DND-41 (cell line): ENCODE data around the gene PLA2G4E.

Experiments used
- ATAC-seq: fragments of 200-7000 bp; cut with Tn5 transposase; 3 replicates; pipeline ENCODE4 v1.9.1; 2021; ENCODE audit warnings: low read depth; ENCODE audit not compliant: insufficient read depth
- DNase-seq: peaks from one replicate; pipeline ENCODE4 v3.0.0-alpha.2; 2020
- H2AFZ ChIP-seq: 2 replicates; pipeline ENCODE4 v1.6.0; 2012; ENCODE audit warnings: low read depth, low read length
- H3K27ac ChIP-seq: 2 replicates; pipeline ENCODE4 v1.5.1; 2012; ENCODE audit warnings: low read length, inconsistent platforms
- H3K27me3 ChIP-seq: fragments of 200-600 bp; sonication (generic); 2 replicates; pipeline ENCODE4 v1.6.0; 2012; ENCODE audit warnings: low read length, mild to moderate bottlenecking, inconsistent platforms; ENCODE audit not compliant: insufficient read depth, poor library complexity
- H3K36me3 ChIP-seq: 2 replicates; pipeline ENCODE4 v1.5.1; 2012; ENCODE audit warnings: low read length, inconsistent platforms; ENCODE audit not compliant: insufficient read depth
- H3K4me1 ChIP-seq: 2 replicates; pipeline ENCODE4 v1.5.1; 2012; ENCODE audit warnings: mild to moderate bottlenecking, low read length; ENCODE audit not compliant: insufficient read depth
- H3K4me2 ChIP-seq: 2 replicates; pipeline ENCODE4 v1.6.0; 2012; ENCODE audit warnings: mild to moderate bottlenecking, moderate library complexity, low read length, inconsistent platforms; ENCODE audit not compliant: insufficient read depth
- H3K4me3 ChIP-seq, 2 experiments: fragments of 200-600 bp in 1 of 2; shearing (Covaris generic) in 1 of 2; 2 replicates each; pipeline ENCODE4 v1.5.1; 2012 to 2016; ENCODE audit warnings: inconsistent platforms in 2 of 2, low read length in 2 of 2, mild to moderate bottlenecking in 2 of 2, low read depth in 1 of 2, moderate library complexity in 1 of 2
- H3K79me2 ChIP-seq: 2 replicates; pipeline ENCODE4 v1.6.0; 2012; ENCODE audit warnings: low read length, inconsistent platforms; ENCODE audit not compliant: insufficient read depth
- H3K9ac ChIP-seq: 2 replicates; pipeline ENCODE4 v1.6.0; 2012; ENCODE audit warnings: low read depth, mild to moderate bottlenecking, inconsistent platforms, low read length, moderate library complexity
- H3K9me3 ChIP-seq: 2 replicates; pipeline ENCODE4 v1.5.1; 2012; ENCODE audit warnings: low read length, moderate library complexity, mild to moderate bottlenecking, inconsistent platforms; ENCODE audit not compliant: insufficient read depth, severe bottlenecking
- H4K20me1 ChIP-seq: 2 replicates; pipeline ENCODE4 v1.6.0; 2012; ENCODE audit warnings: low read length; ENCODE audit not compliant: insufficient read depth
- EZH2 ChIP-seq: IDR thresholded peaks from 3 replicates; pipeline ENCODE4 v1.6.1; 2012; ENCODE audit warnings: borderline replicate concordance, low read depth, mild to moderate bottlenecking, moderate library complexity, low read length, inconsistent platforms; ENCODE audit not compliant: severe bottlenecking
- TF ChIP-seq, protein P1 (sequence below): IDR thresholded peaks from 2 replicates; pipeline ENCODE4 v1.5.1; 2012; ENCODE audit warnings: borderline replicate concordance, low read length, moderate library complexity, mild to moderate bottlenecking; ENCODE audit not compliant: poor library complexity, severe bottlenecking; ENCODE audit errors: extremely low read depth

PLA2G4E gene

DNA sequence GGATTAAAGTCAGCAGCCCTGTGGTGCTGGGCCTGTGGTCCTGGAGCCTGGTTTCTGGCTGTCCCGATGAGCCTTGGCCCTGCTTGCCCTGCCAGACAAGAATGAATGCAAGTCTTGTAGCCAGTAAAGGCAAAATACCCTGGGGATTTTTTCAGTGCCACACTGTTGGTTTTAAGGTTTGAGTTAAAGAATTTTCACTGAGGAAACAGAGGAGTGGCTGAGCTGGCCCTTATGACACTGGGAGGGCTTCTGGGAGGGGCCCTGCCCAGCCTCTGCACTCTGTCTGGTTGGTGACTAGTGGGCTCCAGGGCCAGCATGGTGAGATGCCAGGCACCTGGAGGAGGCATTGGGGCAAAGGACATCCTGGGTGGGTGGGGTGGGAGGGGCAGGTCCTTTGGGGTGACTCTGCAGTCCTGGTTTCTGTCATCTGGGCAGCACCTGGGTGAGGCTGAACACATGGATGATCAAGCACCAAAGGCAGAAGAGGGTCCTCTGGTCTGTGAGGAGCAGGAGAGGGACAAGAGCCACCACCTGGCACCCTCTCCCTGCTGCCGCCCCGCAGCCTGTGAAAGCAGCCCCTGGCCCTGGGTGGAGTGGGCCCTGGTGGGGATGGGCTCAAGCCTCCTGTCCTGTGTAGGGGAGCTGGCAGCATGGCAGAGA, 12.5 kb upstream of the PLA2G4E start:
- H3K36me3 ChIP-seq: no peaks in the 10 kb centered on the region
- ATAC-seq: no peak
- H3K4me3 ChIP-seq: no peak overlapping the region
- no peak overlapping the region for H3K27ac ChIP-seq
- no peak overlapping the region for H3K9ac ChIP-seq
- H3K9me3 ChIP-seq: no peaks in the 10 kb centered on the region
- no peak for TF ChIP-seq EZH2
- TF ChIP-seq, protein P1, sequence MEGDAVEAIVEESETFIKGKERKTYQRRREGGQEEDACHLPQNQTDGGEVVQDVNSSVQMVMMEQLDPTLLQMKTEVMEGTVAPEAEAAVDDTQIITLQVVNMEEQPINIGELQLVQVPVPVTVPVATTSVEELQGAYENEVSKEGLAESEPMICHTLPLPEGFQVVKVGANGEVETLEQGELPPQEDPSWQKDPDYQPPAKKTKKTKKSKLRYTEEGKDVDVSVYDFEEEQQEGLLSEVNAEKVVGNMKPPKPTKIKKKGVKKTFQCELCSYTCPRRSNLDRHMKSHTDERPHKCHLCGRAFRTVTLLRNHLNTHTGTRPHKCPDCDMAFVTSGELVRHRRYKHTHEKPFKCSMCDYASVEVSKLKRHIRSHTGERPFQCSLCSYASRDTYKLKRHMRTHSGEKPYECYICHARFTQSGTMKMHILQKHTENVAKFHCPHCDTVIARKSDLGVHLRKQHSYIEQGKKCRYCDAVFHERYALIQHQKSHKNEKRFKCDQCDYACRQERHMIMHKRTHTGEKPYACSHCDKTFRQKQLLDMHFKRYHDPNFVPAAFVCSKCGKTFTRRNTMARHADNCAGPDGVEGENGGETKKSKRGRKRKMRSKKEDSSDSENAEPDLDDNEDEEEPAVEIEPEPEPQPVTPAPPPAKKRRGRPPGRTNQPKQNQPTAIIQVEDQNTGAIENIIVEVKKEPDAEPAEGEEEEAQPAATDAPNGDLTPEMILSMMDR: no peak
- no peak overlapping the region for H3K4me2 ChIP-seq
- H4K20me1 ChIP-seq: no peaks in the 10 kb centered on the region
- H3K4me1 ChIP-seq: peaks cover 5% of the 10 kb centered on the region; the same call in 1 of the 2 replicates
- peaks cover 5% of the 10 kb centered on the region for H3K27me3 ChIP-seq
- no peaks in the 10 kb centered on the region for H3K79me2 ChIP-seq
- no peak for DNase-seq
- no peak overlapping the region for H2AFZ ChIP-seq

DNA sequence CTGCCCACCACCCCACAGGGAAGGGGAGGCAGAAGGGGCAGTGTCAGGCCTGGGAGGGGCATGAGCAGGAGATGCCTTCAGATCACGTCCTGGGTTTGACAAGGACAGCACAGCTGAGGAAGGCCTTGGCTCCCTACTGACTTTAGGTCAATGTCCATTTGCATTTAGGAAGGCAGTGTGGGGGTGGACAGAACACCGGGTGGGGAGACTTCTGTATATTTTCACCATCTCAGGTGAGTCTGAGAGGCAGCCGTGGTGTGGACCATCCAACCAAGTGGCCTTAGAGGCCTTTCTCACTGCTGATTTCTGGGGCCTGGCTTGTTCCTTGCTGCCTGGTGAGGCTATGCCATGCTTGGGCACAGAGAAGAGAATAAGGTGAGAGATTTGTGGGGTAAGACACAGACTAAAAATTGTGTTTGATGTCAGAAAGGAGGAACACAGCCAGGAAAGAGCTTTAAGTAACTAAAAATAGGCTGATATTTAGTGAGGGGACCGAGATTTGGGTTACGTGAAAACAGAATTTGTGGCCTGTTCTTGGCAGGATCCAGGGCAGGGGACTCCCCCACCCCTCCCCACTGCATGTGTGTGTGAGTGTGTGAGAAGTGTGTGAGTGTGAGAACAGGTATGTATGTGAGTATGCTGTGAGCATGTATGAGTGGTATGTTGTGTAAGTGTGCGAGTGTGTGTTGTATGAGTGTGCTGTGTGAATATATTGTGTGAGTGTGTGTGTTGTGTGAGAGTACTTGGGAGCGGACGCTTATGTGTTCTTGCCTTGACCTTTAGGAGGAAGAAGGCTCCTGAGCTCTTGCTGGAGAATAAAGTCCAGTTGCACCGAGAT, 11.8 kb upstream of the PLA2G4E start:
- H3K4me2 ChIP-seq: no peak overlapping the region
- no peaks in the 10 kb centered on the region for H3K79me2 ChIP-seq
- no peak overlapping the region for H3K4me3 ChIP-seq
- ATAC-seq (no peak), DNase-seq (no peak)
- no peaks in the 10 kb centered on the region for H3K9me3 ChIP-seq
- peaks cover 5% of the 10 kb centered on the region; the same call in 1 of the 2 replicates for H3K4me1 ChIP-seq
- H3K9ac ChIP-seq: no peak overlapping the region
- H3K27ac ChIP-seq: no peak overlapping the region
- TF ChIP-seq, protein P1: no peak
- no peak for TF ChIP-seq EZH2
- no peaks in the 10 kb centered on the region for H3K36me3 ChIP-seq
- no peaks in the 10 kb centered on the region for H4K20me1 ChIP-seq
- peaks cover 5% of the 10 kb centered on the region for H3K27me3 ChIP-seq
- no peak overlapping the region for H2AFZ ChIP-seq

DNA sequence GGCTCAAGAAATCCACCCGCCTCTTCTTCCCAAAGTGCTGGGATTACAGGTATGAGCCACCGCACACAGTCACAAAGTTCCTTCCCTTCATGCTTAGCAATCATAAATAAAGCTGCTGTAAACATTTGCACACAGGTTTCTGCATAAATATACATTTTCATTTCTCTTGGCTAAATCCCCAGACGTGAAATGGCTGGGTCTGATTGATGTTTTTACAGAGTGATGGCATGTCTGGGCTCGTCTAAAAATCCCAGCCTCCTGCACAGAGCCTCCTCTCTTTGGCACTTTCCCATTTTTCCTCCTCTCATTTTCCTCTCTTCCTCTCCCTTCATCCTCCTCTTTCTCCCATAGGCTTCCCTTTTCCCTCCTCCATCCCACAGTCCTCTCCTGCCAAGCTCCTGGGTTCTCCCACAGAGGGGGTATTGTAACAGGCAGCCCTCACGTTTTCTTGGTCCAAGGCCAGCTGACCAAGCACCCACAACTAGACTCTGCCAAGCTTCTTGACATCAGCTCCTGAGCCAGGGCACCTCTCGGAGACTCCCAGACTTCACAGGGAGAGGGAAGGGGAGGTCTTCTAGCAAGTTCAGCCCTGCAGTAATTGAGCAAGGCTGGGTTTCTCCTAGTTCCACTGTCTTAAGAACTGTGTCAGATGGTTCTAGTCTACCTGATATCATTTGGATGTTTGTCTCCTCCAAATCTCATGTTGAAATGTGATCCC, 10.5 kb upstream of the PLA2G4E start:
- H2AFZ ChIP-seq: no peak overlapping the region
- H3K4me3 ChIP-seq: no peak overlapping the region
- DNase-seq (no peak), ATAC-seq (no peak)
- H4K20me1 ChIP-seq: no peaks in the 10 kb centered on the region
- H3K9me3 ChIP-seq: no peaks in the 10 kb centered on the region
- peaks cover 5% of the 10 kb centered on the region for H3K27me3 ChIP-seq
- no peak overlapping the region for H3K27ac ChIP-seq
- H3K9ac ChIP-seq: no peak overlapping the region
- peaks cover 5% of the 10 kb centered on the region; the same call in 1 of the 2 replicates for H3K4me1 ChIP-seq
- no peak overlapping the region for H3K4me2 ChIP-seq
- TF ChIP-seq, protein P1: no peak
- no peak for TF ChIP-seq EZH2
- no peaks in the 10 kb centered on the region for H3K79me2 ChIP-seq
- H3K36me3 ChIP-seq: no peaks in the 10 kb centered on the region
